Measurements from ENCODE around the gene ZNRF3.
"Not testable (repeated sequence)": the region's sequence is repeated elsewhere in the genome, so short reads cannot be mapped to it uniquely, and the experiment has no call there.

Gene ZNRF3

GRCh38 chr22:28931844-28932567, 48.6 kb downstream of the ZNRF3 start:
- no peak for DNase-seq (ENCODE audit: low read depth)

- DNase-seq (ENCODE audit: low read depth): no peak
Measured at GRCh38 chr22:28933321-28933720, 49.9 kb downstream of the ZNRF3 start.

- DNase-seq (ENCODE audit: low read depth): no peak
Measured at GRCh38 chr22:28934026-28934425, 50.7 kb downstream of the ZNRF3 start.

GRCh38 chr22:28935140-28935539, 51.8 kb downstream of the ZNRF3 start:
- DNase-seq (ENCODE audit: low read depth): no peak

- DNase-seq (ENCODE audit: low read depth): no peak
Measured at GRCh38 chr22:28935713-28936112, 52.3 kb downstream of the ZNRF3 start.

GRCh38 chr22:28936200-28936599, 52.8 kb downstream of the ZNRF3 start:
- no peak for DNase-seq (ENCODE audit: low read depth)

GRCh38 chr22:28937206-28938025, 54.0 kb downstream of the ZNRF3 start:
- no peak for DNase-seq (ENCODE audit: low read depth)

GRCh38 chr22:28938286-28938833, 55.0 kb downstream of the ZNRF3 start:
- DNase-seq (ENCODE audit: low read depth): no peak

- DNase-seq (ENCODE audit: low read depth): no peak
Measured at GRCh38 chr22:28939394-28939793, 56.0 kb downstream of the ZNRF3 start.

GRCh38 chr22:28939932-28940331, 56.6 kb downstream of the ZNRF3 start:
- DNase-seq (ENCODE audit: low read depth): no peak

- no peak for DNase-seq (ENCODE audit: low read depth)
Measured at GRCh38 chr22:28940441-28940840, 57.1 kb downstream of the ZNRF3 start.

GRCh38 chr22:28942333-28942732, 59.0 kb downstream of the ZNRF3 start:
- no peak for DNase-seq (ENCODE audit: low read depth)

- no peak for DNase-seq (ENCODE audit: low read depth)
Measured at GRCh38 chr22:28942801-28943500, 59.6 kb downstream of the ZNRF3 start.

- DNase-seq (ENCODE audit: low read depth): no peak
Measured at GRCh38 chr22:28943501-28943879, 60.1 kb downstream of the ZNRF3 start.

- DNase-seq (ENCODE audit: low read depth): no peak
Measured at GRCh38 chr22:28947125-28947524, 63.8 kb downstream of the ZNRF3 start.

GRCh38 chr22:28948424-28948823, 65.1 kb downstream of the ZNRF3 start:
- DNase-seq (ENCODE audit: low read depth): no peak

- not testable (repeated sequence) for DNase-seq (ENCODE audit: low read depth)
Measured at GRCh38 chr22:28948860-28949551, 65.6 kb downstream of the ZNRF3 start.

- no peak for DNase-seq (ENCODE audit: low read depth)
Measured at GRCh38 chr22:28949788-28950187, 66.4 kb downstream of the ZNRF3 start.

GRCh38 chr22:28950617-28951411, 67.4 kb downstream of the ZNRF3 start:
- DNase-seq (ENCODE audit: low read depth): no peak

GRCh38 chr22:28951530-28951929, 68.2 kb downstream of the ZNRF3 start:
- no peak for DNase-seq (ENCODE audit: low read depth)

- no peak for DNase-seq (ENCODE audit: low read depth)
Measured at GRCh38 chr22:28951969-28952521, 68.7 kb downstream of the ZNRF3 start.
